Measurements from ENCODE around the gene SCMH1. TPM values are rescaled to one million over a fixed set of nuclear protein-coding genes. Genes with fewer than 3 reads are reported as not detected.

Gene SCMH1
- total RNA-seq, 1 experiment from 2014 or later, result 28.0 TPM

- ChIA-PET CTCF (no interaction called here), RAD21 (ENCODE audit: low non-redundant PET in 1 of 2, low total read pairs in 2 of 2, uncharacterized antibody in 2 of 2, unreplicated experiment in 2 of 2) (no interaction called here), POLR2A (no interaction called here)
- no peaks in the 10 kb centered on the region for H3K9me2 ChIP-seq (ENCODE audit: insufficient read depth)
- no peak for TF ChIP-seq TCF7L2 (IDR thresholded peaks at IDR 0.05; ENCODE audit: borderline replicate concordance, extremely low read depth, insufficient read depth, insufficient read length)
- TF ChIP-seq, protein P1, sequence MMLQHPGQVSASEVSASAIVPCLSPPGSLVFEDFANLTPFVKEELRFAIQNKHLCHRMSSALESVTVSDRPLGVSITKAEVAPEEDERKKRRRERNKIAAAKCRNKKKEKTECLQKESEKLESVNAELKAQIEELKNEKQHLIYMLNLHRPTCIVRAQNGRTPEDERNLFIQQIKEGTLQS (IDR thresholded peaks at IDR 0.05), result no peak
- no peak for TF ChIP-seq ZBTB33 (IDR thresholded peaks at IDR 0.05; ENCODE audit: extremely low read depth, insufficient replicate concordance, low read length)
- no peak for TF ChIP-seq SIN3A (IDR thresholded peaks at IDR 0.05; ENCODE audit: low read depth)
- H2AFZ ChIP-seq (ENCODE audit: low read depth, low read length, poor library complexity, severe bottlenecking), result no peak overlapping the region
- BruUV-seq (replicated peaks), result no TSS peak
- H3K9ac ChIP-seq (ENCODE audit: low read length), result no peak overlapping the region
- H3K36me3 ChIP-seq (ENCODE audit: control insufficient read depth in 1 of 2, insufficient read depth in 2 of 2, low read length in 2 of 2), result no peaks in the 10 kb centered on the region
- no peaks in the 10 kb centered on the region for H3K4me1 ChIP-seq (ENCODE audit: control insufficient read depth in 1 of 2, insufficient read depth in 2 of 2, low read length in 2 of 2)
- no peaks in the 10 kb centered on the region for H3K79me2 ChIP-seq (ENCODE audit: insufficient read depth, low read length)
- ATAC-seq (no peak), DNase-seq (ENCODE audit: low read depth, low spot score) (no peak)
- H3K27me3 ChIP-seq (ENCODE audit: insufficient read depth, low read length), result no peaks in the 10 kb centered on the region
- no peaks in the 10 kb centered on the region for H4K20me1 ChIP-seq (ENCODE audit: insufficient read depth)
- no peaks in the 10 kb centered on the region for H3K9me3 ChIP-seq (ENCODE audit: control insufficient read depth in 1 of 2, insufficient read depth in 1 of 2, low read depth in 1 of 2, low read length in 2 of 2)
- H3K4me2 ChIP-seq (ENCODE audit: low read length), result no peak overlapping the region
- intact Hi-C loops (cut with micrococcal nuclease), result loop anchor here (10.0 kb wide), 1 partner anchor 913 kb away; no protein-coding TSS in a partner anchor
- H3K4me3 ChIP-seq (replicated peaks in 1 of 2; ENCODE audit: low read depth in 1 of 2, low read length in 2 of 2), result no peak overlapping the region
- H3K27ac ChIP-seq (ENCODE audit: low read depth, low read length), result no peak overlapping the region
These were observed 20.0 kb upstream of the SCMH1 start for GRCh38 chr1:41261926-41262618.

- Histone ChIP-seq H3K36me3 (ENCODE audit: control insufficient read depth in 1 of 2, insufficient read depth in 2 of 2, low read length in 2 of 2) (no peaks in the 10 kb centered on the region), H3K9ac (ENCODE audit: low read length) (no peak overlapping the region), H3K27me3 (ENCODE audit: insufficient read depth, low read length) (no peaks in the 10 kb centered on the region), H3K9me3 (ENCODE audit: control insufficient read depth in 1 of 2, insufficient read depth in 1 of 2, low read depth in 1 of 2, low read length in 2 of 2) (no peaks in the 10 kb centered on the region), H3K9me2 (ENCODE audit: insufficient read depth) (no peaks in the 10 kb centered on the region), H3K27ac (ENCODE audit: low read depth, low read length) (no peak overlapping the region), H3K4me1 (ENCODE audit: control insufficient read depth in 1 of 2, insufficient read depth in 2 of 2, low read length in 2 of 2) (no peaks in the 10 kb centered on the region), H2AFZ (ENCODE audit: low read depth, low read length, poor library complexity, severe bottlenecking) (no peak overlapping the region), H4K20me1 (ENCODE audit: insufficient read depth) (no peaks in the 10 kb centered on the region), H3K4me2 (ENCODE audit: low read length) (no peak overlapping the region), H3K4me3 (replicated peaks in 1 of 2; ENCODE audit: low read depth in 1 of 2, low read length in 2 of 2) (no peak overlapping the region), H3K79me2 (ENCODE audit: insufficient read depth, low read length) (no peaks in the 10 kb centered on the region)
- no peak for DNase-seq (ENCODE audit: low read depth, low spot score)
- no peak for ATAC-seq
- TF ChIP-seq CBX3 (IDR thresholded peaks at IDR 0.05; ENCODE audit: low read depth) (no peak), SRF (IDR thresholded peaks at IDR 0.05; ENCODE audit: low read depth) (no peak), POLR2A (IDR thresholded peaks at IDR 0.05; ENCODE audit: borderline replicate concordance, extremely low read depth, insufficient read depth, insufficient read length) (no peak), ELF1 (IDR thresholded peaks at IDR 0.05; ENCODE audit: borderline replicate concordance, low read depth) (no peak), JUND (IDR thresholded peaks at IDR 0.05) (no peak), YY1 (IDR thresholded peaks at IDR 0.05; ENCODE audit: extremely low read depth, insufficient replicate concordance, low read depth, low read length) (no peak), ZNF274 (IDR thresholded peaks at IDR 0.05; ENCODE audit: low read depth, low read length) (no peak), FOSL1 (IDR thresholded peaks at IDR 0.05; ENCODE audit: low read depth) (no peak), ZFX (IDR thresholded peaks at IDR 0.05) (no peak), POLR2AphosphoS5 (IDR thresholded peaks at IDR 0.05; ENCODE audit: low read depth, low read length) (no peak), SP1 (IDR thresholded peaks at IDR 0.05; ENCODE audit: low read depth) (no peak), RAD21 (IDR thresholded peaks at IDR 0.05; ENCODE audit: low read depth) (no peak), TCF7L2 (IDR thresholded peaks at IDR 0.05; ENCODE audit: borderline replicate concordance, extremely low read depth, insufficient read depth, insufficient read length) (no peak)
- TF ChIP-seq, protein P1 (IDR thresholded peaks at IDR 0.05), result no peak
- RAD21 ChIA-PET (ENCODE audit: low non-redundant PET in 1 of 2, low total read pairs in 2 of 2, uncharacterized antibody in 2 of 2, unreplicated experiment in 2 of 2), result no interaction called here
- CTCF ChIA-PET, result no interaction called here
- intact Hi-C loops (cut with micrococcal nuclease), result loop anchor here (10.0 kb wide), 1 partner anchor 914 kb away; no protein-coding TSS in a partner anchor
- POLR2A ChIA-PET, result no interaction called here
- no TSS peak for BruUV-seq (replicated peaks)
These were observed 18.7 kb upstream of the SCMH1 start for GRCh38 chr1:41260768-41261167.
